H1 (cell line): ENCODE data around the gene RTF1. TPM values are rescaled to one million over a fixed set of nuclear protein-coding genes. Genes with fewer than 3 reads are reported as not detected.

Source experiments
- CTCF ChIA-PET: fragments of 300-600 bp; sonication (Branson Sonifier 250); formaldehyde crosslinking; loops from one replicate; lab custom pipeline; 2021; ENCODE audit not compliant: partially characterized antibody; lab: Charles Lee
- POLR2A ChIA-PET: fragments of 300-600 bp; sonication (Branson Sonifier 250); formaldehyde crosslinking; loops from one replicate; lab custom pipeline; 2021; ENCODE audit warnings: inconsistent platforms; ENCODE audit not compliant: partially characterized antibody; lab: Charles Lee
- DNase-seq, 2 experiments: peaks; one replicate each; pipeline versions ENCODE4 v3.0.0 to v3.0.0-alpha.2; 2010 to 2022; ENCODE audit warnings: low spot score in 2 of 2, low read depth in 1 of 2, mixed read lengths in 1 of 2
- FAIRE-seq: peaks from 2 replicates; lab custom pipeline; 2011; peaks lifted over from hg19 to GRCh38; lab: Jason Lieb, UNC
- H2AFZ ChIP-seq: 2 replicates; pipeline ENCODE4 v1.8.1; 2012; ENCODE audit warnings: low read length, inconsistent platforms
- H2AK5ac ChIP-seq: 2 replicates; pipeline ENCODE4 v1.6.1; 2013; ENCODE audit warnings: low read depth, low read length
- H2BK120ac ChIP-seq: replicated peaks from 2 replicates; pipeline ENCODE3; 2013; ENCODE audit warnings: low read depth, low read length, inconsistent platforms
- H2BK12ac ChIP-seq: 2 replicates; pipeline ENCODE4 v1.6.1; 2013; ENCODE audit warnings: low read depth, low read length
- H2BK15ac ChIP-seq: 2 replicates; pipeline ENCODE4 v1.6.1; 2013; ENCODE audit warnings: low read length
- H2BK20ac ChIP-seq: 2 replicates; pipeline ENCODE4 v1.6.1; 2013; ENCODE audit warnings: low read length
- H2BK5ac ChIP-seq: 2 replicates; pipeline ENCODE4 v1.6.1; 2013; ENCODE audit warnings: low read depth, low read length
- H3K14ac ChIP-seq: 2 replicates; pipeline ENCODE4 v1.6.1; 2013; ENCODE audit warnings: inconsistent platforms; ENCODE audit not compliant: insufficient read length
- H3K18ac ChIP-seq: 2 replicates; pipeline ENCODE4 v1.6.1; 2013; ENCODE audit warnings: low read length; ENCODE audit errors: extremely low read depth
- H3K23ac ChIP-seq: 2 replicates; pipeline ENCODE4 v1.6.1; 2013; ENCODE audit warnings: inconsistent platforms; ENCODE audit not compliant: insufficient read length
- H3K23me2 ChIP-seq: 2 replicates; pipeline ENCODE4 v1.6.1; 2013; ENCODE audit warnings: low read depth, low read length
- H3K27ac ChIP-seq: 2 replicates; pipeline ENCODE4 v1.6.1; 2011; ENCODE audit warnings: low read depth, low read length, inconsistent platforms
- H3K27me3 ChIP-seq, 4 experiments: replicated peaks in 1 of 4; 1 replicate in 1 of 4; 2 replicates in 3 of 4; pipeline versions ENCODE4 v1.6.1 to v1.8.1; 2011 to 2013; ENCODE audit warnings: low read length in 3 of 4, mild to moderate bottlenecking in 3 of 4, inconsistent platforms in 2 of 4, mixed read lengths in 2 of 4, moderate library complexity in 1 of 4; ENCODE audit not compliant: control insufficient read depth in 3 of 4, insufficient read depth in 3 of 4; ENCODE audit errors: extremely low read depth in 1 of 4
- H3K36me3 ChIP-seq, 4 experiments: 2 replicates each; pipeline versions ENCODE4 v1.6.1 to v1.8.1; 2011 to 2013; ENCODE audit warnings: mild to moderate bottlenecking in 4 of 4, low read length in 3 of 4, moderate library complexity in 2 of 4, control low read depth in 1 of 4, inconsistent platforms in 1 of 4; ENCODE audit not compliant: insufficient read depth in 4 of 4, control insufficient read depth in 2 of 4
- H3K4ac ChIP-seq: replicated peaks from 2 replicates; pipeline ENCODE3; 2013; ENCODE audit warnings: low read length, low read depth, mixed read lengths, inconsistent platforms; ENCODE audit not compliant: insufficient read length
- H3K4me1 ChIP-seq, 4 experiments: replicated peaks in 1 of 4; 1 replicate in 1 of 4; 2 replicates in 3 of 4; pipeline versions ENCODE4 v1.6.1 to v1.8.1; 2011 to 2013; ENCODE audit warnings: low read length in 3 of 4, inconsistent platforms in 2 of 4, mixed read lengths in 1 of 4; ENCODE audit not compliant: insufficient read depth in 4 of 4, control insufficient read depth in 3 of 4
- H3K4me2 ChIP-seq, 2 experiments: 2 replicates each; pipeline versions ENCODE4 v1.6.1 to v1.8.1; 2011 to 2013; ENCODE audit warnings: low read depth in 2 of 2, low read length in 2 of 2, control low read depth in 1 of 2, inconsistent platforms in 1 of 2, mild to moderate bottlenecking in 1 of 2; ENCODE audit not compliant: insufficient read depth in 1 of 2
- H3K4me3 ChIP-seq, 4 experiments: fragments of 200-600, 300-600 bp in 1 of 4; sonication (generic), shearing (Covaris generic), sonication (Bioruptor Twin) in 1 of 4; 2 replicates each; pipeline versions ENCODE4 v1.5.1 to v1.8.1; 2011 to 2016; ENCODE audit warnings: low read length in 4 of 4, low read depth in 3 of 4, control low read depth in 2 of 4, inconsistent platforms in 2 of 4, mild to moderate bottlenecking in 2 of 4, mixed read lengths in 1 of 4, moderate library complexity in 1 of 4; ENCODE audit not compliant: insufficient read depth in 2 of 4; ENCODE audit errors: extremely low read depth in 1 of 4
- H3K56ac ChIP-seq: replicated peaks from 2 replicates; pipeline ENCODE3; 2013; ENCODE audit warnings: low read depth, mild to moderate bottlenecking, mixed read lengths, low read length, inconsistent platforms; ENCODE audit not compliant: insufficient read length
- H3K79me1 ChIP-seq: 2 replicates; pipeline ENCODE4 v1.6.1; 2013; ENCODE audit warnings: low read depth, low read length, control low read depth
- H3K79me2 ChIP-seq, 2 experiments: 2 replicates each; pipeline versions ENCODE4 v1.6.1 to v1.8.1; 2012 to 2013; ENCODE audit warnings: low read length in 2 of 2, mild to moderate bottlenecking in 2 of 2, inconsistent platforms in 1 of 2; ENCODE audit not compliant: insufficient read depth in 2 of 2, control insufficient read depth in 1 of 2
- H3K9ac ChIP-seq, 4 experiments: replicated peaks in 1 of 4; 1 replicate in 1 of 4; 2 replicates in 3 of 4; pipeline versions ENCODE4 v1.6.1 to v1.8.1; 2011 to 2013; ENCODE audit warnings: low read depth in 3 of 4, low read length in 3 of 4, control low read depth in 2 of 4, mild to moderate bottlenecking in 2 of 4, moderate library complexity in 2 of 4, inconsistent platforms in 1 of 4; ENCODE audit errors: extremely low read depth in 1 of 4
- H3K9me3 ChIP-seq, 2 experiments: 2 replicates each; pipeline versions ENCODE4 v1.6.1 to v1.8.1; 2012 to 2013; ENCODE audit warnings: mild to moderate bottlenecking in 2 of 2, moderate library complexity in 2 of 2, control low read depth in 1 of 2, inconsistent platforms in 1 of 2, low read depth in 1 of 2, low read length in 1 of 2, mixed read lengths in 1 of 2; ENCODE audit not compliant: insufficient read depth in 2 of 2
- H4K20me1 ChIP-seq, 2 experiments: replicated peaks in 1 of 2; 2 replicates each; pipeline versions ENCODE3 to v1.8.1; 2011 to 2013; ENCODE audit warnings: inconsistent platforms in 2 of 2, low read length in 2 of 2, mild to moderate bottlenecking in 1 of 2; ENCODE audit not compliant: insufficient read depth in 2 of 2, control insufficient read depth in 1 of 2
- H4K5ac ChIP-seq: 2 replicates; pipeline ENCODE4 v1.6.1; 2013; ENCODE audit warnings: low read length, low read depth, mixed read lengths, inconsistent platforms; ENCODE audit not compliant: insufficient read length
- H4K8ac ChIP-seq: 2 replicates; pipeline ENCODE4 v1.8.0; 2013; ENCODE audit warnings: mild to moderate bottlenecking, moderate library complexity, low read length, inconsistent platforms; ENCODE audit not compliant: insufficient read depth; ENCODE audit errors: extremely low read depth
- H4K91ac ChIP-seq: replicated peaks from 2 replicates; pipeline ENCODE3; 2013; ENCODE audit warnings: low read length, mixed read lengths, inconsistent platforms; ENCODE audit not compliant: insufficient read length
- WGBS, 2 experiments: shearing (Covaris generic) in 1 of 2; methylation state at CpG; one replicate each; pipeline versions ENCODE4 v1.1.6 to v1.1.7; 2013 to 2015; ENCODE audit warnings: low lambda C conversion rate in 2 of 2, mixed read lengths in 2 of 2, inconsistent platforms in 1 of 2, low coverage in 1 of 2, missing lambda C conversion rate in 1 of 2; ENCODE audit not compliant: insufficient replicate concordance in 2 of 2, insufficient coverage in 1 of 2, insufficient read length in 1 of 2; ENCODE audit errors: extremely low coverage in 1 of 2, missing lambda C conversion rate in 1 of 2; 5-methylcytosine and 5-hydroxymethylcytosine counted together
- polyA plus RNA-seq, 7 experiments: library from polyadenylated mRNA; depleted of rRNA in 3 of 7; stranded (reverse) in 5 of 7; unstranded in 2 of 7; fragments of >200 nt in 5 of 7; fragments of 200-250 nt in 2 of 7; gene quantifications; 1 replicate in 5 of 7; 2 replicates in 1 of 7; 4 replicates in 1 of 7; pipeline versions ENCODE4 v1.2.1 to v1.2.3, GENCODE V29; 2011 to 2013; ENCODE audit warnings: missing spikeins in 2 of 7, mixed read lengths in 2 of 7
- total RNA-seq: library from RNA; stranded (reverse); fragmentation: NEBNext Ultra II Directional; extraction: Animal tissue kit (Norgen Biotek cat#: 25700); gene quantifications from 2 replicates; pipeline ENCODE4 v1.2.1, GENCODE V29; 2021

The RTF1 gene
- total and polyA plus RNA-seq, 2 of the 8 experiments (the other 6 are each of a cell fraction or from before 2014, with no cell fraction given): 22.6 to 47.7 TPM

DNA sequence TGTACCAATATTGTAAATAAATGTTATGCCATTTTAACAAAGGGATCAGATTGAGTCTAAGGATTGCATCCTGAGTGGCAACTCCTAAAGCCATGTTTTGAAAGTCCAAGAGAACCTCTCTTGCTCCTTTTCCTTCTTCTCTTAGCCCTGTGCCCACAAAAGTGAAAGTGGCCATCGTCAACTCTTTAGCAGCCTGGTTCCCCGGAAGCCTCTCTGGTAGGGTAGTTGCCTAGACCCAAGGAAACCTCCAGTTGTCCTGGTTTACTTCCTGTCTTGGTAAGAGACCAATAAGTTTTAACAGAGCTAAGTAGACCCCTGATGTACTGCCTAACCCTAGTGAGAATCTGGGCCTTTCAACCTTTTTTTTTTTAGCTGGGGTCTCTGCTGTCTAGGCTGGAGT lies 66.6 kb downstream of the RTF1 start:
- no peak overlapping the region for H4K5ac ChIP-seq
- H3K56ac ChIP-seq: no peak overlapping the region
- DNase-seq (no peak), FAIRE-seq (no peak)
- H2AFZ ChIP-seq: no peak overlapping the region
- no peak overlapping the region for H3K4me2 ChIP-seq
- H3K27me3 ChIP-seq: no peaks in the 10 kb centered on the region; a peak in 2 of 7 replicates
- H3K9me3 ChIP-seq: no peaks in the 10 kb centered on the region
- H2BK15ac ChIP-seq: no peak overlapping the region
- no peaks in the 10 kb centered on the region for H3K79me1 ChIP-seq
- H3K23ac ChIP-seq: no peak overlapping the region
- no peaks in the 10 kb centered on the region for H3K79me2 ChIP-seq
- peaks cover 4% of the 10 kb centered on the region; the same call in 1 of the 2 replicates for H3K23me2 ChIP-seq
- no peak overlapping the region for H3K14ac ChIP-seq
- no peak overlapping the region for H2AK5ac ChIP-seq
- H4K20me1 ChIP-seq: peaks cover 0 to 3% of the 10 kb centered on the region in 2 experiments
- 95% methylated on average over 2 of the region's 2 CpGs; no CpG with 5 or more reads in 1 of the 2 experiments for WGBS, 2 experiments
- no peak overlapping the region for H4K8ac ChIP-seq
- no peak overlapping the region for H3K18ac ChIP-seq
- H3K9ac ChIP-seq: no peak overlapping the region
- no peak overlapping the region for H2BK20ac ChIP-seq
- no peak overlapping the region for H3K4me3 ChIP-seq
- no peak overlapping the region for H3K4ac ChIP-seq
- H2BK12ac ChIP-seq: no peak overlapping the region
- H4K91ac ChIP-seq: no peak overlapping the region
- no peak overlapping the region for H2BK5ac ChIP-seq
- H3K4me1 ChIP-seq: no peaks in the 10 kb centered on the region; a peak in 1 of 7 replicates
- no peak overlapping the region for H2BK120ac ChIP-seq
- H3K36me3 ChIP-seq: peaks cover 15 to 37% (median 23%) of the 10 kb centered on the region in 4 experiments
- H3K27ac ChIP-seq: no peak overlapping the region
- ChIA-PET CTCF (interaction anchor here (1.6 to 2.6 kb wide), 3 partner anchors 10 to 24 kb away, joined by 5 to 15 read pairs (median 7); partner anchors contain the start of gene ITPKA), POLR2A (interaction anchor here (1.3 to 1.8 kb wide), 2 partner anchors 9 to 24 kb away, joined by 4 to 6 read pairs; no protein-coding TSS in a partner anchor)
